ENCODE measurements around the gene POU2F1.

The POU2F1 gene

GRCh38 chr1:167373986-167374385, 153.3 kb downstream of the POU2F1 start:
- no peak for DNase-seq

DNA sequence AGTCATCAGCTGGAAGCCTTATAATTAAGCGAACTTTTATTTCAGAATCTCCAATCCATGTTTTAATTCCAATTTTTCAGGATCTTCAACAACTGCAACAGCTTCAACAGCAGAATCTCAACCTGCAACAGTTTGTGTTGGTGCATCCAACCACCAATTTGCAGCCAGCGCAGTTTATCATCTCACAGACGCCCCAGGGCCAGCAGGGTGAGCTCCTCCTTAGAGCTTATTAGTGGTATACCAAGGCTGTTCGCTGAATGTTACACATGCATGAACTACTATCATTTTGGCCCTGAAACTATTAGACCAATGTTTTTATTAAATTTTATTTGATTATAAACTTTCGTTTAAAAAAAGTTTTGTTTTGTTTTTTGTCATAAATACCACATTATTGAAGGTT, 155.3 kb downstream of the POU2F1 start:
- DNase-seq: no peak

DNA sequence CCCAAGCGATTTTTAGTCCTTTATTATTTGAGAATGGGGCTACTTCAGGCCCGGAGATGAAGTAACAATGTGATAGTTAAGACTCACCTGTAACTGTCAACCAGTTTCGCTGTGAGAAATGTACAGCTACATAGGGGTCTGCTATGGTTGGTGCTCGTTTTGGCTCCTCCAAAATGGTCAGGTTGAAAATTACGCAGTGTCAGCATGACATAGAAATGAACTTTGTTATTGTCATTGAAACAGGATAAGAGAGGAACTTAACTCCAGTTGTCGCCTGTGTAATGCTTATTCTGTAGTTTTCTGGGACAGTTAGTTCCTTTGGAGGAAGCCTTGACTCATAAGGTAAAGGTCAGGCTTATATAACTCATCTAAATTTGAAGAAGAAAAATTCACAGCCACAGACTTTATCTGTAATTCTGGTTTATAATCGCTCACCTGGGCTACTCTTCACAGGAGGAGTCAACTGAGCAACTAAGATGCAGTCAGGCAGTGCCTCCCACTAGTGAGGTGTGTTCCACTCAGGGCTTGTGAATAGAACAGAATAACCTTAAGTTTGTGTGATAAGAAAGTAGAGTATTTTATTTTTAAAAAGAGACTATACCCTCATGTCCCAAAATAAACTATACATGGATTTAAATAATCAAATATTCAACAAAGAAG, 166.7 kb downstream of the POU2F1 start:
- DNase-seq: no peak

- DNase-seq: no peak
Measured at GRCh38 chr1:167388976-167389375, 168.3 kb downstream of the POU2F1 start.

GRCh38 chr1:167392200-167392696, 171.6 kb downstream of the POU2F1 start:
- DNase-seq: no peak

- DNase-seq: no peak
Measured at GRCh38 chr1:167400359-167400953, 179.8 kb downstream of the POU2F1 start.

GRCh38 chr1:167401260-167401873, 180.7 kb downstream of the POU2F1 start:
- peak; percentile 7 for DNase-seq

GRCh38 chr1:167404161-167404888, 183.6 kb downstream of the POU2F1 start:
- no peak for DNase-seq

GRCh38 chr1:167404908-167405307, 184.2 kb downstream of the POU2F1 start:
- DNase-seq: no peak

- no peak for DNase-seq
Measured at GRCh38 chr1:167408355-167408754, 187.7 kb downstream of the POU2F1 start.

DNA sequence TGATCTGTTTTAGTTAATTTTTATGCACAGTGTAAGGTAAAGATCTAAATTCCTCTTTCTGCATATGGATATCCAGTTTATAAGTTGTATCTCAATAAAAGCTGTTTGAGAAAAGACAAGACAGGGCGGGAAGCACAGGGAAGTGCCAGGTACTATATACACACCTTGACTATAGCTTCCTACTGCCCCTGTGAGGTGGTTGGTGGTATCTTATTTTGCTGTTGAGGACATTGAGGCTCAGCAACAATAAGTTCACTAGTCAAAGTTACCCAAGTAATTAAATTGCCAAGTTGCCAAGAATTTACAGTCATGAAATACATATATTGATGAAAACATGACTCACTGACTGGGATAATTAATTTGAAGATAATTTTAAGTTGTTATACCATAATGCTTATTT, 188.5 kb downstream of the POU2F1 start:
- no peak for DNase-seq

- no peak for DNase-seq
Measured at GRCh38 chr1:167412072-167412471, 191.4 kb downstream of the POU2F1 start.

GRCh38 chr1:167412920-167413319, 192.2 kb downstream of the POU2F1 start:
- DNase-seq: no peak

DNA sequence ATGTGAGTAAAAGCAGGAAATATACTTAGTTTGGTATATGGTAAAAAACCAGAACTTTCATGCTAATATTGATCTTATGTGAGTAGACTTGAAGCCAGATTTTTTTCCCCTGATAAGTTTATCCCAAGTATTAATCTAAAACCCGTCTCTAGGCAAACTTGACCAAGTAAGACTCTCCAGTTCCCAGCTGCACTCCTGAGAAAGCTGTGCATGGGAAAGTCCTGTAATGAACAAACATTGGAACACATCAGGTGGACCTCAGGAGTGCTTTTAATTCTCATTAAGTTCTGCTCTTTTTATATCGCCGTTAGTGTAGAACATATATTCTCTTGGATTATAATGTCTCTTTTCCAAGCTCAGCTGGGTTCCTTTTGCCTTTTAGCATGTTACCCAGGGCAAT, 192.6 kb downstream of the POU2F1 start:
- DNase-seq: no peak

DNA sequence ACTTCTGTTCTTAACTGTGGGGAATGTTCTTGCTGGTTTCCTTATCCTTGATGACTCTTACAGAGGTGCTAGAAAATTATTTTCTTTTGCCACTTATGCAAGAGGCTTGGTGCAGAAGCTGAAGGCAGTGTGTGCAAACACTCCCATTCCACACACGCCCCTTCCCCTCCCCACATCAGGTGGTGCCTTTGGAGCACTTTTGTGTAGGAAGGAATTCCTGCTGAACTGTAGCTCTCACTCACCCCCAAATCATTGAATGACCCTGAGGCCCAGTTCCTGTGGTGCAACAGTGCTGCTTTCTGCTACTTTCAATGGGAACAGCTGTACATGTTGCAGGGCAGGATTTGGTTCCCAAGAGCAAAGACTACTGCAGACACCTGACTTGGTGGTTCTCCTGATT, 195.8 kb downstream of the POU2F1 start:
- DNase-seq: no peak

DNA sequence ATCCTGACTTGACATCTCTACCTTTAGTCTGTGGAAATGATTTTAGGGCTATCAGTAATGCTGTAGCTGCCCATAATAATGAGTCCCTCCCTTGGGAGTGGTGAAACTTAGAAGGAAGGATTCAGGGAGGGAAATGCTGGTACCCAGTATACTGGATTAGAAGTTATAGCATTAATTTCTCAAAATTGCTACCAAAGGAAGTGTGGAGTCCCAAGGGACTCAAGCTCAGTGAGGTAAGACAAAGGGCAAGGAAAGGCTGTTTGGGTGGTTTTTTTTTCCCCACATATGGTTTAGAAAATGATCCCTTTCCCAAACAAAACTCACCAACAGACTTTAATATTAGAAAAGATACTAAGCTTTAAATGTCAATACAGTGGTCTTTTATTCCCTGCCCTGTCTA, 197.7 kb downstream of the POU2F1 start:
- DNase-seq: no peak

- no peak for DNase-seq
Measured at GRCh38 chr1:167419245-167419644, 198.6 kb downstream of the POU2F1 start.

- no peak for DNase-seq
Measured at GRCh38 chr1:167420510-167420909, 199.8 kb downstream of the POU2F1 start.

- DNase-seq: no peak
Measured at GRCh38 chr1:167423684-167424619, 203.3 kb downstream of the POU2F1 start.

GRCh38 chr1:167425482-167425881, 204.8 kb downstream of the POU2F1 start:
- no peak for DNase-seq

GRCh38 chr1:167426716-167427115, 206.0 kb downstream of the POU2F1 start:
- no peak for DNase-seq

GRCh38 chr1:167427848-167428247, 207.2 kb downstream of the POU2F1 start:
- DNase-seq: no peak

- DNase-seq: no peak
Measured at GRCh38 chr1:167428395-167428794, 207.7 kb downstream of the POU2F1 start.

Data from fibroblast of skin of right quadriceps (primary cell).